Left renal pelvis (tissue), 4 donors: ENCODE data around the gene EI24. TPM values are rescaled to one million over a fixed set of nuclear protein-coding genes. Genes with fewer than 3 reads are reported as not detected.
"Not testable (repeated sequence)": the region's sequence is repeated elsewhere in the genome, so short reads cannot be mapped to it uniquely, and the experiment has no call there.

ENCODE experiments used
- DNase-seq, 4 donors: peaks; one replicate each; pipeline ENCODE4 v3.0.0-alpha.2; 2013; ENCODE audit warnings: low read depth in 4 of 4, low spot score in 3 of 4
- polyA plus RNA-seq, 4 donors: library from polyadenylated mRNA; unstranded; fragments of 120-200 nt; gene quantifications; one replicate each; pipeline ENCODE4 v1.2.1, GENCODE V29; 2013; ENCODE audit not compliant: insufficient read length in 4 of 4

EI24 gene
- 100 to 1,000 TPM in 3 of 4 donors, 10 to 100 TPM in 1; 90.9 to 126 (median 115) TPM for polyA plus RNA-seq

- DNase-seq: peak; percentile 54 to 82 (median 72)
Measured at GRCh38 chr11:125568970-125569914, at the start of gene EI24. EI24 (plus strand) TSS chr11:125569477; CDS start chr11:125572528, 3,051 bp downstream.

GRCh38 chr11:125519860-125520834 is 49.1 kb upstream of the EI24 start:
- DNase-seq: no peak

GRCh38 chr11:125525303-125525702 is 44.0 kb upstream of the EI24 start:
- DNase-seq: no peak

- DNase-seq: no peak
Measured at GRCh38 chr11:125532668-125533067, 36.6 kb upstream of the EI24 start.

- DNase-seq: no peak
Measured at GRCh38 chr11:125535585-125535984, 33.7 kb upstream of the EI24 start.

GRCh38 chr11:125536834-125537233 is 32.4 kb upstream of the EI24 start:
- not testable (repeated sequence) for DNase-seq

- DNase-seq: no peak
Measured at GRCh38 chr11:125542709-125543108, 26.6 kb upstream of the EI24 start.

GRCh38 chr11:125550780-125551179 is 18.5 kb upstream of the EI24 start:
- DNase-seq: no peak

GRCh38 chr11:125551835-125552342 is 17.4 kb upstream of the EI24 start:
- no peak for DNase-seq

- DNase-seq: no peak
Measured at GRCh38 chr11:125552927-125553326, 16.4 kb upstream of the EI24 start.

- no peak for DNase-seq
Measured at GRCh38 chr11:125553357-125553756, 15.9 kb upstream of the EI24 start.

GRCh38 chr11:125554038-125554437 is 15.2 kb upstream of the EI24 start:
- no peak for DNase-seq

- no peak for DNase-seq
Measured at GRCh38 chr11:125559888-125560287, 9.4 kb upstream of the EI24 start.

GRCh38 chr11:125561924-125562323 is 7.4 kb upstream of the EI24 start:
- no peak for DNase-seq

- DNase-seq: no peak
Measured at GRCh38 chr11:125562430-125562829, 6.8 kb upstream of the EI24 start.

- no peak for DNase-seq
Measured at GRCh38 chr11:125564357-125564756, 4.9 kb upstream of the EI24 start.

- DNase-seq: no peak
Measured at GRCh38 chr11:125566235-125566634, 3.0 kb upstream of the EI24 start.

GRCh38 chr11:125569915-125570621 is 791 bp downstream of the EI24 start:
- peak in 1 of 4 donors; percentile 5 for DNase-seq

GRCh38 chr11:125570952-125571351 is 1.7 kb downstream of the EI24 start:
- no peak for DNase-seq

- no peak for DNase-seq
Measured at GRCh38 chr11:125572916-125573315, 3.6 kb downstream of the EI24 start.
